LNCaP clone FGC (cell line): ENCODE data around the gene ARHGAP11A.

Experiments
- DNase-seq: peaks from one replicate; pipeline ENCODE4 v3.0.0-alpha.2; 2011; ENCODE audit warnings: low read depth
- H3K4me3 ChIP-seq: 2 replicates; pipeline ENCODE4 v1.5.1; 2011; ENCODE audit warnings: mild to moderate bottlenecking, low read depth, low read length, control low read depth
- CTCF ChIP-seq: IDR thresholded peaks from 2 replicates; pipeline ENCODE4 v1.5.1; 2012; ENCODE audit warnings: mild to moderate bottlenecking; ENCODE audit not compliant: control insufficient read depth, insufficient read depth; ENCODE audit errors: extremely low read depth

The ARHGAP11A gene

GRCh38 chr15:32682569-32682968, 67.3 kb downstream of the ARHGAP11A start:
- DNase-seq: no peak
- TF ChIP-seq CTCF: no peak
- no peak overlapping the region for H3K4me3 ChIP-seq

- DNase-seq: no peak
- no peak for TF ChIP-seq CTCF
- no peak overlapping the region for H3K4me3 ChIP-seq
These were observed 67.8 kb downstream of the ARHGAP11A start for GRCh38 chr15:32682977-32683630.

GRCh38 chr15:32683906-32684584, 68.7 kb downstream of the ARHGAP11A start:
- no peak for DNase-seq
- no peak overlapping the region for H3K4me3 ChIP-seq
- no peak for TF ChIP-seq CTCF

GRCh38 chr15:32685576-32685975, 70.3 kb downstream of the ARHGAP11A start:
- no peak for DNase-seq
- no peak overlapping the region for H3K4me3 ChIP-seq
- TF ChIP-seq CTCF: no peak

- no peak for TF ChIP-seq CTCF
- no peak for DNase-seq
- H3K4me3 ChIP-seq: no peak overlapping the region
These were observed 72.3 kb downstream of the ARHGAP11A start for GRCh38 chr15:32687556-32687955.

GRCh38 chr15:32688151-32688639, 72.9 kb downstream of the ARHGAP11A start:
- H3K4me3 ChIP-seq: no peak overlapping the region
- no peak for DNase-seq
- TF ChIP-seq CTCF: no peak
